Measurements from ENCODE around the gene KRT74.

The KRT74 gene

GRCh38 chr12:52543985-52544883 is 29.4 kb downstream of the KRT74 start:
- Histone ChIP-seq H3K27ac (peak overlapping the region in 7 of 21 experiments; percentile 3 to 64 (median 39)), H3K4me3 (no peak overlapping the region)

- no peak overlapping the region for H3K27ac ChIP-seq
- no peak overlapping the region for H3K4me3 ChIP-seq
Observed at GRCh38 chr12:52542785-52543318, 30.8 kb downstream of the KRT74 start.

- no peak overlapping the region for H3K4me3 ChIP-seq
- H3K27ac ChIP-seq = peak overlapping the region in 1 of 21 experiments; percentile 17
Observed at GRCh38 chr12:52542157-52542556, 31.5 kb downstream of the KRT74 start.

- Histone ChIP-seq H3K4me3 (no peak overlapping the region), H3K27ac (no peak overlapping the region)
Observed at GRCh38 chr12:52541709-52542108, 31.9 kb downstream of the KRT74 start.

- Histone ChIP-seq H3K4me3 (no peak overlapping the region), H3K27ac (peak overlapping the region in 1 of 21 experiments; percentile 76)
Observed at GRCh38 chr12:52540531-52540930, 33.1 kb downstream of the KRT74 start.

GRCh38 chr12:52539821-52540173 is 33.8 kb downstream of the KRT74 start:
- no peak overlapping the region for H3K4me3 ChIP-seq
- peak overlapping the region in 12 of 21 experiments; percentile 18 to 76 (median 42) for H3K27ac ChIP-seq

- H3K27ac ChIP-seq = peak overlapping the region in 14 of 21 experiments; percentile 21 to 76 (median 54)
- H3K4me3 ChIP-seq = no peak overlapping the region
Observed at GRCh38 chr12:52539083-52539820, 34.4 kb downstream of the KRT74 start.

- Histone ChIP-seq H3K4me3 (no peak overlapping the region), H3K27ac (no peak overlapping the region)
Observed at GRCh38 chr12:52537101-52537500, 36.5 kb downstream of the KRT74 start.

GRCh38 chr12:52535574-52535973 is 38.1 kb downstream of the KRT74 start:
- H3K4me3 ChIP-seq = no peak overlapping the region

GRCh38 chr12:52534482-52534881 is 39.2 kb downstream of the KRT74 start:
- H3K27ac ChIP-seq = peak overlapping the region in 1 of 21 experiments; percentile 74
- H3K4me3 ChIP-seq = no peak overlapping the region

More at GRCh38 chr12:52535574-52535973, 38.1 kb downstream of the KRT74 start:
- H3K27ac ChIP-seq = no peak overlapping the region

GRCh38 chr12:52533686-52534470 is 39.8 kb downstream of the KRT74 start:
- Histone ChIP-seq H3K4me3 (no peak overlapping the region), H3K27ac (peak overlapping the region in 8 of 21 experiments; percentile 1 to 74 (median 40))

- H3K27ac ChIP-seq = no peak overlapping the region
Observed at GRCh38 chr12:52532636-52533035, 41.0 kb downstream of the KRT74 start.

GRCh38 chr12:52531566-52532300 is 41.9 kb downstream of the KRT74 start:
- Histone ChIP-seq H3K4me3 (no peak overlapping the region), H3K27ac (peak overlapping the region in 1 of 21 experiments; percentile 17)

More at GRCh38 chr12:52532636-52533035, 41.0 kb downstream of the KRT74 start:
- H3K4me3 ChIP-seq = no peak overlapping the region

- Histone ChIP-seq H3K4me3 (no peak overlapping the region), H3K27ac (peak overlapping the region in 1 of 21 experiments; percentile 17)
Observed at GRCh38 chr12:52530905-52531304, 42.7 kb downstream of the KRT74 start.

- Histone ChIP-seq H3K27ac (no peak overlapping the region), H3K4me3 (no peak overlapping the region)
Observed at GRCh38 chr12:52530366-52530765, 43.3 kb downstream of the KRT74 start.

- no peak overlapping the region for H3K4me3 ChIP-seq
- no peak overlapping the region for H3K27ac ChIP-seq
Observed at GRCh38 chr12:52529846-52530245, 43.8 kb downstream of the KRT74 start.

GRCh38 chr12:52529417-52529816 is 44.2 kb downstream of the KRT74 start:
- H3K27ac ChIP-seq = no peak overlapping the region
- no peak overlapping the region for H3K4me3 ChIP-seq

- Histone ChIP-seq H3K27ac (peak overlapping the region in 1 of 21 experiments; percentile 7), H3K4me3 (no peak overlapping the region)
Observed at GRCh38 chr12:52528641-52529143, 45.0 kb downstream of the KRT74 start.

Measured in skin epidermis (tissue), 12 donors.